Stimulated activated CD4-positive, alpha-beta T cell treated with anti-CD3 and anti-CD28 coated beads, Interleukin-4, amount 100 ng/mL, for 24 hours (primary cell): ENCODE results near the gene MTMR6.

Experiments used
- DNase-seq: peaks from one replicate; pipeline ENCODE4 v3.0.0-alpha.2; 2020

MTMR6 gene

DNA sequence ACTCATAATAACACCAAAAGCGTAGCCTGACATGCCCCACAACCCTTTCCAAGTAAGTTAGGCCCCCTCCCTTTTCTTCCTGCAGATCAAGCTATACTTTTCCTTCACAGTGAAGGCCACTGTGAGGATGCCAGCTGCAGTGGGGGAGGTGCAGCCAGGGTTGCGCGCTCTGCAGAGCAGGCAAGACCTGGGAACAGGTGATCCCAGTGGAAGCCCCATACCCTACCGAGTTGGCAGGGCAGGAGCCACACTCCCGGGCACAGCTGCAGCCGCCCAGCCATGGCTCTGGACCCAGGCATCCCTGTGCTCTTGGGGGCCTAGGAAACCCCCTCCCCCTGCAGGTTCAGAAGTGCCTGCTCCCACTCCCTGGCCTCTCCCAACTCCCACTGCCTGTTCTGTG lies 18.7 kb downstream of the MTMR6 start:
- no peak for DNase-seq

DNA sequence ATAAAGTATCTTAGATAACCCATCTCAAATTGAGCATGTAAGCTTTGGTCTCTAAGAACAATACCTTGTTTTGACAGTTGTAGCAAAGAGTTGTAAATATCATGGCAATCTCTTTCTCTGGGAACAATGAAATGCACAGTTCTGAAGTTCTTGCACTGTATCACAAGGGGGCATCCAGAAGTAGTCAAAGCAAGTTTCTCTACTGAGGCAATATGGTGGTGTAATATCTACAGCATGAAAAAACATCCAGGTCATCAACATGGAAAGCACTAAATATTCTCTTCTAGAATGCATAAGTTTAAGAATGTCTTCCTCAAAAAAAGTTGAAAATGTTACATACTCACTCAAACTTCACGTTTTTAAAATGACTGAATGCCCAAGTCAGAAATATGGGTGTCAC lies 19.6 kb downstream of the MTMR6 start:
- DNase-seq, result no peak

DNA sequence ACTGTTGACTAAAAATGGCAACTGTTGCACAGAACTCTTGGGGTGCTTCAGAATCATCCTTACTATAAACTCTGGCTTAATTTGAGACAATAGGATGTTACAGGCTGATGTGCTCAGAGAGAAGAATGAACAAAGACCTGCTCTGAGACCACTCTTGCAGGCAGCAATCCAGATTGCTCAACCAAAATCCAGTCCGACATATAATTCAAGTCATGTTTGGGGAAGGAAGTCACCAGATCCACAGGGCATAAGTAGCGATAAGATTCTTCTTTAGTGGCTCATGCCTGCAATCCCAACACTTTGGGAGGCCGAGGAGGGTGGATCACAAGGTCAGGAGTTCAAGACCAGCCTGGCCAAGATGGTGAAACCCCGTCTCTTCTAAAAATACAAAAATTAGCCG lies 20.6 kb downstream of the MTMR6 start:
- no peak for DNase-seq

DNA sequence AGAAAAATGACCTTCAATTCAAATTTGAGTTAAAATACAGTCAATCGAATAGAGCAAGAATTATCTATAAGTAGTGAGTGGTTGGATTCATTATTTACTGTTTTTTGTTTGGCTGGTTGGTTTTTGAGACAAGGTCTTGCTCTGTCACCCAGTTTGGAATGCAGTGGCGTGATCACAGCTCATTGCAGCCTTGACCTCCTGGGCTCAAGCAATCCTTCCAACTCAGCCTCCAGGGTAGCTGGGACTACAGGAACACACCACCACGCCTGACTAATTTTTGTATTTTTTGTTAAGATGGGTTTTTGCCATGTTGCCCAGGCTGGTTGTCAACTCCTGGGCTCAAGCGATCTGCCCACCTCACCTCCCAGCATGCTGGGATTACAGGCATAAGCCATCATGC lies 25.0 kb downstream of the MTMR6 start:
- no peak for DNase-seq

DNA sequence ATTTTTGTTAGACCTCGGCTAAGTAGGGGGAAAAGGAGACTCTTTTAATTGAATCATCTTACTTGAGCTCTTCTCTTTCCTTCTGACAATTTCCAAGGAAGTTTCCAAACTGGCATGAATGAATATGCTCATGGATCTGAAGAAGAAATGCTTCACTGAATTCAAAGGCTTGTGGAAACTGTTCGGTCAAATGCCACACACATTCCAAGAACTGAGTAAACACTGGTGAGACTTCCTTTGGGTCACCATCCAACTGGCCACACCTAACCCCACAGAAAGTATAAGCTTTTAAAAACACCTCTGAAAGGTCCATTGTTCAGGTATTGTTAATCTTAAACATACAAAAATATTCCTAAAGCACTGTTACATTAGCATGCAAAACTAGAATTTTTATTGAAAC lies 33.6 kb downstream of the MTMR6 start:
- DNase-seq, result no peak

DNA sequence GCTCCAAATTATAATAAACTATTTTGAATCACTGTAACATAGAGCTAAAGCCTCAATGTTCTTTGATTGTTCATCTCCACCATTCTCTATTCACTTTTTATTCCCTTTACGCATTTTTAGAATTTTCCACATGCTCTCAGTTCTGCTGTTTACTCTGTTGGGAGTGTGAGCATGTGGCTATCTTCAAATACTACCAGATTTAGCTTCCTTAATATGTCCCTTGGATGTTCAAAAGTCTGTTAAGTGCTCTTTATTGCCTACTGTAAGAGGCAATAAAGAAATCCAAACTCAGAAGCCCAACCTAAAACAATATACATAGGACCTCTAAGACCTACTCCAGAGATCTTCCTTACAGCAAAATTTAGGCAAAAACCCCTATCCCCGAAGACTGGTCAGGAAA lies 34.5 kb downstream of the MTMR6 start:
- no peak for DNase-seq

DNA sequence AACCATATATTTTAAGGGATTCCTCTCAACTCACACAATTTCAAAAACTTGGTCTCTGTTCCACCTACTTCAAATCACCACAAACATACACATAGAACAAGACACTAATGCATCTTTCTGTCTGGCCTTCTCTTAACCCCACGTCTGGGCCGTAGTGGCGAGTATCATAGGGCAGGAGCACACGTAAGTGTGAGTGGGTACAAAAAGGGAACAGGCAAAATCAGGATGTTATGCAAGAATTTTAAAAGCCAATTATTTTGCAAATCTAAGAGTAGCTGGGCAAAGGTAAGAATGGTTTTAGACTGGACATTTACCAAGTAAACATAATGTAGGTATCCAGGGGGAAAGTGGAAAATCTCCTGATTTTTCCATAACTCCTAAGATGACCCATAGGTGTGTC lies 35.1 kb downstream of the MTMR6 start:
- no peak for DNase-seq

DNA sequence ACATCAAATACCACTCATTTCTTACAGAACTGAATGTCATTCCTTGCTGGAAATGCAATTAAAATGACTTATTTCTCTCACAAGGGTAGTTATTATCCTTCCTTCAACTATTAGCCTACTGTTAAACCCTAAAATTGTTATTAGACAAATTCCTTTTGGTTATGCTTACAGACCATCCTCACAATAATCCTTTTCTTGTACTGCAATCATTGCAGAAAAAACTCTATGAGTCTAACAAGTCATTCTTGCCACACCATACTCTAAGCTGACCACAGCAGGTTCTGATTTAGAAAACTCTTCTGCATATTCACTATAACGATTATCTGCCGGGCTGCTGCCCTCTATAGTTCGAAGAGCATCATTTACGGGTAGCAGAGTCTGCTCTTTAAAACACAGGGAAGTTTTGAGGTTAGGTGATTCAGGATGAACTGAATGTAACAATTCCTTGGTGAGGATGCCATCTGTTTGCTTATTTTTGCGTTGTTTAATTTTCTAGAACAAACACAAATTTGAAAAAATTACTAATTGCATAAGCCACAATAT lies 38.2 kb downstream of the MTMR6 start:
- no peak for DNase-seq

DNA sequence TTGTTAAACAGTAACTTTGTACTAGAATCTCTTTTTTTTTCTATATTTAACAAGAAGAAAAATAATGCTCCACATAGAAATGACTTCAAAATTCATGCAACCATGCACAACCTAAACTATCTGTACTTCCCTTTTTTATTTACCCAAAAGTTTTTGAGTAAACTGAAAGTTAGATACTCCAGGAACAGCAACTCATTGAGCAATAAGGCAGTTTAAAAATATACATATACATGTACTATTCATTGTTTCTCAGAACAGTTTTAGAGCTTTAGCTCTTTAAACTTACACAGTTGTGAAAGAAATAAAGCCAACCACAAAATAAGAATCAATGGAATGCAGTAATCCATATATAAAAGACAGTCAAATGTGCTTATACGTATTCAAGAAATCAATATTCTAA lies 39.2 kb downstream of the MTMR6 start:
- no peak for DNase-seq

DNA sequence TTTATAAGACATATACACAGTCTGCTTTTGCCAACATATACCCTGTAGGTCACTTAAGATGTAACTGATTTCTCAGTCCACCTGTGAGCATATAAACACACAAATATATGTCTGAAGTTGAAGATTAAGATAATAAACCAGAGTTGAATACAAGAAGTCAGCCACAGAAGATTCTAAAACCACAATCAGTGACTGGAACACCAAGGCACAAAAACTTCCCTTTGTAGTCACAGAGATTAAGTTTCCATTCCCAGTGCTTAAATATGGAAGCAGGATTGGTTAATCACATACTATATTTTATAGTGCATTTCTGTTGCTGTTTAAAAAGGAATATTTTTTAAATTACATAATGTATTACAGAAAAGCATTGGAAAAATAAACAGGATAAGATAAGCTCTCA lies 39.9 kb downstream of the MTMR6 start:
- no peak for DNase-seq

DNA sequence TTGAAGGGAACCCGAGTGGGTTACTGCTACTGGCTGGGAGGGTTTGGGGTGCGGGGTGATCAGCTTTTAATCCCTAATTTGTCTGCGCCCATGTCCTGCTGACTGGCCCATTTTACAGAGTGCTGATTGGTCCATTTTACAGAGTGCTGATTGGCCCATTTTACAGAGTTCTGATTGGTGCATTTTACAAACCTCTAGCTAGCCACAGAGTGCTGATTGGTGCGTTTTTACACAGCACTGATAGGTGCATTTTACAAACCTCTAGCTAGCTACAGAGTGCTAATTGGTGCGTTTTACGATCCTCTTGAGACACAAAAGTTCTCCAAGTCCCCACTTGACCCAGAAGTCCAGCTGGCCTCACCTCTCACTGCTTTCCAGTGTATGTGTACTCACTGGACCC lies 43.2 kb downstream of the MTMR6 start:
- no peak for DNase-seq

DNA sequence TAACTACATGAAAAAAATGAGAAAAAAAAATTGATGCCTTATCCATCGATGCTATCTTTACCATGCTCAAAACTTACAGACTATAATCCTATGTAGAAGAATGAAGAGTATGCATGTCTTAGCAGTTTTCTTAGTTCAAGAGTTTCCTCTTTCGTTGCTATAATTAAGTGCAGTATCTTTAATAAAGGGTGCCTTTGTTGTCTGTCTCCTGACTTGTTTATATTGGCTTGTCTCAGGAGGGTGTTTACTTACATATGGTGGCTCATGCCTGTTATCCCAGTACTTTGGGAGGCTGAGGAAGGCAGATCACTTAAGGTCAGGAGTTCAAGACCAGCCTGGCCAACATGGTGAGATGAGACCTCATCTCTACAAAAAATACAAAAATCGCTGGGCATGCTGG lies 44.3 kb downstream of the MTMR6 start:
- no peak for DNase-seq

DNA sequence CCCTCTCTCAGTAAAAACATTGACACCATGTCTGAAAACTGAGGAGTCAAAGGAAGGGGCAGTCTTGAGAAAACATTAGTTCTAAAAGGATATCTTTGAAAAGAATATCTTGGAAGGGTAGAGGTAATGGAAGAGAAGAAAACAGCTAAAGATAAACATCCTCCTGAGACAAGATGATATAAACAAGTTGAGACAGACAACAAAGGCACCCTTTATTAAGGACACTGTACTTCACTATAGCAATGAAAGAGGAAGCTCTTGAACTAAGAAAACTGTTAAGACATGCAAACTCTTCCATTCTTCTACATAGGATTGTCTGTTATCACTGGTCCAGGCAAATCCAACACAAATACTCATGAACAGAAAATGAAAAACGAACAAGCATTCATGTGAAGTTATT lies 46.3 kb downstream of the MTMR6 start:
- DNase-seq, result no peak

DNA sequence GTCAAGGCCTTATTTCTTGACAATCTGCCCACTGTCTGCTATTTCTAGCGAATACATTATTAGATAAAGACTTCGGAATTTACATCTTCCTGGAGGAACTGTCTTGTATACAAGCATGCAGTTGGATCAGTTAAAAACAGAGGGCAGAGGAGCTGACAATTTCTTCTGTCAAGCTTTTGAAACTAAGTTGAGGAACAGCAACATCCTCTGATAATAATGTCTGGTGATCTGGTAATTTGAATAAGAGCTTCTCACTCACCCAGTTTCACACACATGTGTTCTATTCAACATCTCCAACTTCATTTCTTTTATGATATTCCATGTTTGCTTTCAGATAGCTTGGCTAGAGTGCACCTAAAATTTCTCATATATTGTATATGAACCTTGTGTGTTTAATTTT lies 50.2 kb downstream of the MTMR6 start:
- no peak for DNase-seq

DNA sequence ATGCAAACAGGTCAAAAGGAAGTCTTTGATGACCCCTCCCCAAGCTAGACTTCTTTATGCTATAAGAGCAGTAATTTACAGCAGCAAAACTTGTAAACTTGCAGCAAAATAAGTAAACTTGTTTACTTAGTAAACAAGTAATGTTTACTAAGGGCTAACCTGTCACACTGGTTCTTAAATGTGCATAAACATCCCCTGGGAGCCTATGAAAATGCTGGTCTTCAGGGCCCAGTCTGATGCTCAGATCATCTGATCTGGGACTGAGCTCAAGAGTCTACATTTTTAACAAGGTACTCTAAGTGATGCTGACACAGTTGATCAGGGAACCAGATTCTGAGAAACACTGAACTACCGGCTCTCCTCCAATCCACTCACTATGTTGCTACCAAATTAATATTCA lies 53.4 kb downstream of the MTMR6 start:
- DNase-seq, result no peak

DNA sequence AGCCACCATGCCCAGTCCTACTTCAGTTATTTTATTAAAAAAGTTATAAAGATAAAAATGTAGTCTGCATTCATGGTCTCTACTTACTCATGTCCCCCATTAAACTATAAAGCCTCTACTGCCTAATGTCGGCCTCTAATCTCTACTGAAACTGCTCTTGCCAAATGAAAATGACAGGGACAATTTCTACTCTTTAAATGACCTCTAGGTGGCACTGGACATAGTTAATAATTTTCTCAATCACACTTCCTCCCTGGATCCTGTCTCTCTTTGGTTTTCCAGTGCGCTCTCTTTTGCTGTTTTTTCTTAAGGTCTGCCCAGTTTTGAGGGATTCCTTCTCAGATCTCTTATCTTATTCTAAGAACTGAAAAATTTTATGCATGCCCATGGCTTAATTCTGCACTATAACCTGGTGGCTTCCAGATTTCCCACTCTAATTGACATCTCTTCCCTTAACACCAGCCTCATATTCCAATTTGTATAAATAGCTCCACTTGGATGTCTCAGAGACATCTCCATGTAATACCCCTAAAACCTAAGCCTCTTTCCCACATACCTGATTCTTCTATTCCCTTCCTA lies 54.3 kb downstream of the MTMR6 start:
- DNase-seq, result no peak

DNA sequence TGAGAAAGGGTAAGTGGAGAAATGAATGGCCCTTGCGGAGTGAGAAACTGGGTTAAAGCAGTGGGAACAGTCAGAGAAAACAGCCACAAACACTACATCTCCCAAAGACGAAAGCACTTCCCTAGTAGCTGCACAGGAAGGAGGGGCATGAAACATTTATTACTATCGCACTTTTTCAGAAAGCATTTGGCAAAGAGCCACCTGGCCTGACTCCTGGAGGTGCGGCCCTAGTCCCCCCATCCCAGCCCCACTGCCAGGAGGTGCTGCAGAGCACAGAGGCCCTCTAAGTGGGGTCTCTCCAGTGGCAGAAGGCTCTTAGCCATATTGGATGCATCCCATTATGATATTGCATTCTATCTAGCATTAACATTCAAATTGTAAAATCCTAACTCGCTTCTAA lies 55.8 kb downstream of the MTMR6 start:
- no peak for DNase-seq

DNA sequence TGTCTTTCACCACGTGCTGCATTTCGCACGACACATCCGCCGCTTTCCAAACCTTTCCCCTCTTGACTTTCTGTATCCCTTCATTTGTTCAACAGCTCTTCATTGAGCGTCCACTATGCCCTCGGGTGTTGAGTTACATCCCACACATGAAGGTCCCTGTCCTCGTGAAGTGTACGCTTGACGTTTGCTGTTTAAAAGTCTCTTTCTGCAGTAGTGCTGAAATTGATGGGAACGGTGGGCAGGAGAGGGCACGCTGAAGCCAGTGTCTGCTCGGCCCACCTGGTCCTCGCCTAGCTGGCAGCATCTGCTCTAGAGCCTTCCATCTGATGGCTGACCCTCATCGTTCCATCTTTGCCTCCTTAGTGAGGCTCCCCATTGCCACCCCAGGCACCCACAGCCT lies 59.6 kb downstream of the MTMR6 start:
- no peak for DNase-seq

DNA sequence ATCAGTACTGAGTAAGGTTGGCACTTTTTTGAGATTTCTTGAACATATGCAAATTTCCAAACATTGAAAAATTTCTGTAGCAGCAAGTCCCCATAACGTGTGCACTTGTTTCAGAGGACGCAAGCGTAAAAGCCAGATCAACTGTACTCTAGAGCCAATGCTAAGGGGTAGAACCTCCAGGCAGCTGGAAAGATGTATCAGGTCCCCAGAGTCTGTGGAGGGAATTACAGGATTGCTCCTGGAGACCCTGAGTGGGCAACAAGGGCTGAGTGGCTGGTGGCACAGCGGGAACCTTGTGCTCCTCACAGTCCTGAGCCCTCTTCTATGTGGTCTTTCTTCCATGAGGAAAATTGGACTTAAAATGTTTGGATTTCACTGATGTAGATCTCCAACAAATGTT lies 61.3 kb downstream of the MTMR6 start:
- DNase-seq, result no peak

DNA sequence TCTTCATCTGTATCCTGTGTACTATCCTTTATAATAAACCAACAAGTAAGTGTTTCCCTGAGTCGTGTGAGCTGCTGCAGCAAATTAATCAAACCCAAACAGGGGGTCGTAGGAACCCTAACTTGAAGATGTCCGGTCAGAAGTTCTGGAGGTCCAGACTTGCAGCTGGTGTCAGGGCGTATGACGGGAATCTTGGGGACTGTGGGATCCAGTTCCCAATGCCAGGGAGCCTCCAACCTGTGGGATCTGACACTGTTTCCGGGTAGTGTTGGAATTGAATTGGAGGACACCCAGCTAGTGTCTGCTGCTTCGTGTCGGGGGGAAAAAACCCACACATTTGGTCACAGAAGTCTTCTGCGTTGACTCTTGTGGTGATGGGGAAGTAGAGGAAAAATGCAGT lies 63.1 kb downstream of the MTMR6 start:
- no peak for DNase-seq

DNA sequence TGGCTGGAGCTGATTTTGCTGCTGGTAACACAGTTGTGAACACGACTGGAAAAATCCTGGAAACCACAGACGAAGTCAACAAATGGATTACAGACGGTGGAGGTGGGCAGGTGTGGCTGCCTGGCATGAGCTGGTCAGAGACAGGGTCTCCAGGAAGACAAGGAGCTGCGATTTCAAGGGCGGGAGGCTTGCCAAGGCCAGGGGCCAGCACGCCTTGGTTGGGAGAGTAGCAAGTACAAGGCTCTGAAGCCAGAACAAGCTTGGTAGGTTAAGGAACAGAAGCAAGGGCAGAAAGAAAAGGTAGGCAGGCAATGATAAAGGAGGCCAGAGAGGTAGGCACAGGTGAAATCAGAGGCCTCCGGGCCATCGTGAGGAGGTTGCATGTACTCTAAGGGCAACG lies 64.5 kb downstream of the MTMR6 start:
- no peak for DNase-seq

DNA sequence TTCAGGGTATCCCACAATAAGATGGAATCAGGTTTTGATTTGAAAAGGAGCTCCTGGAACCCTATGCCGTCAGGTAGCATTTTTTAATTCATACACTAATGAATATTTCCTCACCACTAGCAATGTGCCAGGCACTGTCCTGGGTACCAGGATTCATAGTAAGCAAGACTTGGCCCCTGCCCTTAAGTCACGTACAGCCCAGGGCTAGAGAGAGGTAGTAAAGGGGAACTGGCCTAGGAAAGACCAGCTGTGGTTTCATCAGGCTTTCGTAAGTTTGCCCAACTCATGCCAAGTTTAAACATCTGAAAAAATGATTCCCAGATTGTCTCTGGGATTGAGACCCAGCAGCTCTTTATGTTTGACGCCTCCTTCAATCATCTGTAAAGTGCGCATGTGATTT lies 69.3 kb downstream of the MTMR6 start:
- DNase-seq, result no peak

DNA sequence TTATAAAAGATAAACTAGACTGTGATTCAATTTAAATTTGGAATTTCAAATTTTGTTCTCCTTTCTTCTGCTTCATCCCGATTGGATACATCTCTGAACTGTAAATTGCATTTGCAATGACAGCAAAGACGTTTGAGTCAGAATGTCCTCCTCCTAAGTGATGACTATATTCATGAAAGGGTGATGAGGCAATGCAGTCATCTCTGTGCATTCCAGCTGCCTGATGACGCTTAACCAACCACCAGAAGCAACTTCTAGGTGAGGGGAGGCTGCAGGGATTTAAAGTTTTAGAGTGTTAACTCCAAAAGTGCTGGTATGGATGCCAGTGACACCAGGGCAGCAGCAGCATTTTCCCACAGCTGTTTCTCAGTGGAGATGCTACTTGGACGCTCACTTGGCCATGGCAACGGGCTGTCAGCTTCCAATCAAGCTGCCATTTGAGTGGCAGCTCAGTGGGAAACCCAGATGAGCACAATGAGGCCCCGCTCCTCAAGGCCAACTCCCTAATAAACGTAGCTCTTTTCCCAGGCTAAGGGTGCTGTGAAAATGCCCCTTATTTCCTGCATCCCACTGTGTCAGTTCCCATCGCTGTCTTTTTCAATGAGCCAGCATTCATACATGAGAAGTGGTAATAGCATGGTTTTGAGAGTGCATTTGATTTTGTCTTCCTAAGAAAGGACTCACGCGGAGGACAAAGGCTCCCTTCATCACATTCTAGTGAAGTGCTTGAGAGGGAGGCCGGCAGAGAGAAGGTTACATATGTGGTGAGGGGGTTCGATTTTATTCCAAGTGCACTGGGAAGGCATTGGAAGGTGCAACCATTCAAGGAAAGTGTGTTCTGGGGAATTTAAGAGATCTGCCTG lies 70.0 kb downstream of the MTMR6 start:
- DNase-seq, result no peak

DNA sequence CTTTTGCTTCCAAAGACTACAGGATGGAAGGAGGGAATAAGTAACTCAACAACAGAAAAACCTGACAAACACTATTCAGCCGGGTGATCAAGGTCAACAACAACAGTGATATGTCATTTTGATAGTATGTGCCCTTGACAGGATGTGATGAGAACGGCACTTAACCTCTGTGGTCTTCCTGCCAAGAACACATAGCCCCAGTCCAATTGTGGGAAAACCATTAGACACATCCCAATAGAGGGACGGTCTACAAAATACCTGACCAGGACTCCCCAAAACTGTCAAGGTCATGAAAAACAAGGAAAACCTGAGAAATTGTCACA lies 72.1 kb downstream of the MTMR6 start:
- no peak for DNase-seq
